ENCODE data around the gene CD27. TPM values are rescaled to one million over a fixed set of nuclear protein-coding genes. Genes with fewer than 3 reads are reported as not detected.

CD27 gene
- total and polyA plus RNA-seq, 2 of the 8 experiments (the other 6 are each of a cell fraction or from before 2014, with no cell fraction given): 0.28 to 0.39 TPM

DNA sequence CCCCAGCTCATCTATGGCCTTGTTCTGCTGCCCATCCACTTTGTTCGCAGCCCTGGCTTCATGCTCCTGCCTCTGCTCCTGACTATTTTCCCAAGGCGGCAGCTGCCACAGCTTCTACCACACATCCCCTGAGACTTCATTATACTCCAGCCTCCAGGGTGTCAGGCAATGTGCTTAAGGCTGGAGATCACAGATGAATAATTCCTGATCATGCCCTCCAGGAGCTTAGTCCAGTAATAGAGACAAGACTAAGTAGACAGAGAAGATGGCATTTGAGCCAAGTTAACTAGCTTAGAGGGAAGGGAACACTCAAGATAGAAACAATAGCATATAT, 14.2 kb downstream of the CD27 start:
- Histone ChIP-seq H2BK20ac (ENCODE audit: low read length) (no peak overlapping the region), H2BK15ac (ENCODE audit: low read length) (no peak overlapping the region), H3K36me3 (ENCODE audit: control insufficient read depth in 2 of 4, insufficient read depth in 4 of 4, low read length in 3 of 4) (peaks cover 0 to 21% (median 15%) of the 10 kb centered on the region in 4 experiments; a peak in 6 of 8 replicates), H3K4me2 (ENCODE audit: insufficient read depth in 1 of 2, low read depth in 2 of 2, low read length in 2 of 2) (no peak overlapping the region), H3K4me1 (replicated peaks in 1 of 4; ENCODE audit: control insufficient read depth in 3 of 4, insufficient read depth in 4 of 4, low read length in 3 of 4) (no peaks in the 10 kb centered on the region), H3K9me3 (ENCODE audit: insufficient read depth in 2 of 2, low read depth in 1 of 2, low read length in 1 of 2) (no peaks in the 10 kb centered on the region), H3K9ac (replicated peaks in 1 of 4; ENCODE audit: extremely low read depth in 1 of 4, low read depth in 3 of 4, low read length in 3 of 4) (no peak overlapping the region), H3K27ac (ENCODE audit: low read depth, low read length) (no peak overlapping the region), H2BK5ac (ENCODE audit: low read depth, low read length) (no peak overlapping the region), H3K23ac (ENCODE audit: insufficient read length) (no peak overlapping the region), H2BK120ac (replicated peaks; ENCODE audit: low read depth, low read length) (no peak overlapping the region), H3K18ac (ENCODE audit: extremely low read depth, low read length) (no peak overlapping the region), H3K79me2 (ENCODE audit: control insufficient read depth in 1 of 2, insufficient read depth in 2 of 2, low read length in 2 of 2) (no peaks in the 10 kb centered on the region), H4K5ac (ENCODE audit: insufficient read length, low read depth, low read length) (no peak overlapping the region), H3K14ac (ENCODE audit: insufficient read length) (no peak overlapping the region), H3K23me2 (ENCODE audit: low read depth, low read length) (no peaks in the 10 kb centered on the region), H4K91ac (replicated peaks; ENCODE audit: insufficient read length, low read length) (no peak overlapping the region), H2AFZ (ENCODE audit: low read length) (no peak overlapping the region), H4K8ac (ENCODE audit: extremely low read depth, insufficient read depth, low read length) (no peak overlapping the region), H4K20me1 (replicated peaks in 1 of 2; ENCODE audit: control insufficient read depth in 1 of 2, insufficient read depth in 2 of 2, low read length in 2 of 2) (no peaks in the 10 kb centered on the region), H3K27me3 (replicated peaks in 1 of 4; ENCODE audit: control insufficient read depth in 3 of 4, extremely low read depth in 1 of 4, insufficient read depth in 3 of 4, low read length in 3 of 4) (no peaks in the 10 kb centered on the region), H2AK5ac (ENCODE audit: low read depth, low read length) (no peak overlapping the region), H3K4ac (replicated peaks; ENCODE audit: insufficient read length, low read depth, low read length) (no peak overlapping the region), H3K4me3 (ENCODE audit: extremely low read depth in 1 of 4, insufficient read depth in 2 of 4, low read depth in 3 of 4, low read length in 4 of 4) (no peak overlapping the region), H2BK12ac (ENCODE audit: low read depth, low read length) (no peak overlapping the region), H3K56ac (replicated peaks; ENCODE audit: insufficient read length, low read depth, low read length) (no peak overlapping the region), H3K79me1 (ENCODE audit: low read depth, low read length) (no peaks in the 10 kb centered on the region)
- FAIRE-seq (no peak), DNase-seq (ENCODE audit: low read depth in 1 of 2, low spot score in 2 of 2) (no peak)
- 100% methylated on average over 2 of the region's 2 CpGs; no CpG with 5 or more reads in 1 of the 2 experiments for WGBS, 2 experiments (ENCODE audit: extremely low coverage in 1 of 2, insufficient coverage in 1 of 2, insufficient read length in 1 of 2, insufficient replicate concordance in 2 of 2, low coverage in 1 of 2, low lambda C conversion rate in 2 of 2, missing lambda C conversion rate in 1 of 2)
- POLR2A ChIA-PET (ENCODE audit: partially characterized antibody): interaction anchor here (0.6 to 8.8 kb wide), 9 partner anchors 11 to 147 kb away, joined by 3 to 78 read pairs (median 4); partner anchors contain the start of genes GAPDH, SCNN1A and VAMP1
- TF ChIP-seq SP2 (IDR thresholded peaks at IDR 0.05; ENCODE audit: low read length) (no peak), CBX8 (IDR thresholded peaks at IDR 0.05; ENCODE audit: borderline replicate concordance, low read depth, low read length) (no peak), BCL11A (IDR thresholded peaks at IDR 0.05; ENCODE audit: low read depth in 2 of 2, low read length in 2 of 2) (no peak), SRF (IDR thresholded peaks at IDR 0.05; ENCODE audit: low read depth, low read length) (no peak), SUZ12 (IDR thresholded peaks at IDR 0.05; ENCODE audit: low read length) (no peak), CREB1 (IDR thresholded peaks at IDR 0.05) (no peak), EZH2 (IDR thresholded peaks at IDR 0.05; ENCODE audit: low read depth, low read length, severe bottlenecking) (no peak), EGR1 (IDR thresholded peaks at IDR 0.05; ENCODE audit: borderline replicate concordance, low read depth, low read length) (no peak)
- TF ChIP-seq, protein P1, sequence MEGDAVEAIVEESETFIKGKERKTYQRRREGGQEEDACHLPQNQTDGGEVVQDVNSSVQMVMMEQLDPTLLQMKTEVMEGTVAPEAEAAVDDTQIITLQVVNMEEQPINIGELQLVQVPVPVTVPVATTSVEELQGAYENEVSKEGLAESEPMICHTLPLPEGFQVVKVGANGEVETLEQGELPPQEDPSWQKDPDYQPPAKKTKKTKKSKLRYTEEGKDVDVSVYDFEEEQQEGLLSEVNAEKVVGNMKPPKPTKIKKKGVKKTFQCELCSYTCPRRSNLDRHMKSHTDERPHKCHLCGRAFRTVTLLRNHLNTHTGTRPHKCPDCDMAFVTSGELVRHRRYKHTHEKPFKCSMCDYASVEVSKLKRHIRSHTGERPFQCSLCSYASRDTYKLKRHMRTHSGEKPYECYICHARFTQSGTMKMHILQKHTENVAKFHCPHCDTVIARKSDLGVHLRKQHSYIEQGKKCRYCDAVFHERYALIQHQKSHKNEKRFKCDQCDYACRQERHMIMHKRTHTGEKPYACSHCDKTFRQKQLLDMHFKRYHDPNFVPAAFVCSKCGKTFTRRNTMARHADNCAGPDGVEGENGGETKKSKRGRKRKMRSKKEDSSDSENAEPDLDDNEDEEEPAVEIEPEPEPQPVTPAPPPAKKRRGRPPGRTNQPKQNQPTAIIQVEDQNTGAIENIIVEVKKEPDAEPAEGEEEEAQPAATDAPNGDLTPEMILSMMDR (IDR thresholded peaks at IDR 0.05; ENCODE audit: control extremely low read depth in 1 of 3, insufficient read depth in 1 of 3, low read depth in 1 of 3, low read length in 3 of 3): no peak
- TF ChIP-seq, protein P2, sequence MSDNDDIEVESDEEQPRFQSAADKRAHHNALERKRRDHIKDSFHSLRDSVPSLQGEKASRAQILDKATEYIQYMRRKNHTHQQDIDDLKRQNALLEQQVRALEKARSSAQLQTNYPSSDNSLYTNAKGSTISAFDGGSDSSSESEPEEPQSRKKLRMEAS (IDR thresholded peaks at IDR 0.05): no peak
- CTCF ChIA-PET (ENCODE audit: partially characterized antibody): interaction anchor here (0.5 to 10.5 kb wide), 10 partner anchors 8 to 421 kb away, joined by 3 to 202 read pairs (median 4); partner anchors contain the start of gene TAPBPL
